ENCODE results near the gene IFT27.

Gene IFT27

GRCh38 chr22:36776722-36777121, 803 bp upstream of the IFT27 start:
- no peak for DNase-seq (ENCODE audit: low read depth)
- TF ChIP-seq MYC (IDR thresholded peaks at IDR 0.05; ENCODE audit: low read depth, low read length) (no peak), POLR2A (IDR thresholded peaks at IDR 0.05; ENCODE audit: extremely low read depth, insufficient read length) (no peak), CTCF (IDR thresholded peaks at IDR 0.05; ENCODE audit: low read depth, low read length) (no peak), MAX (IDR thresholded peaks at IDR 0.05; ENCODE audit: low read depth, low read length) (no peak)
- H3K4me3 ChIP-seq (ENCODE audit: low read depth, low read length) = peak overlapping the region; percentile 1

GRCh38 chr22:36775586-36775963, 344 bp downstream of the IFT27 start:
- no peak for DNase-seq (ENCODE audit: low read depth)
- peak overlapping the region; percentile 59 for H3K4me3 ChIP-seq (ENCODE audit: low read depth, low read length)
- no peak for TF ChIP-seq POLR2A (IDR thresholded peaks at IDR 0.05; ENCODE audit: extremely low read depth, insufficient read length)
- TF ChIP-seq MAX (IDR thresholded peaks at IDR 0.05; ENCODE audit: low read depth, low read length) = no peak
- no peak for TF ChIP-seq CTCF (IDR thresholded peaks at IDR 0.05; ENCODE audit: low read depth, low read length)
- no peak for TF ChIP-seq MYC (IDR thresholded peaks at IDR 0.05; ENCODE audit: low read depth, low read length)

GRCh38 chr22:36773935-36774334, 2.0 kb downstream of the IFT27 start:
- no peak overlapping the region for H3K4me3 ChIP-seq (ENCODE audit: low read depth, low read length)
- DNase-seq (ENCODE audit: low read depth) = peak; percentile 55
- TF ChIP-seq MAX (IDR thresholded peaks at IDR 0.05; ENCODE audit: low read depth, low read length) = no peak
- TF ChIP-seq POLR2A (IDR thresholded peaks at IDR 0.05; ENCODE audit: extremely low read depth, insufficient read length) = no peak
- TF ChIP-seq CTCF (IDR thresholded peaks at IDR 0.05; ENCODE audit: low read depth, low read length) = peak; percentile 33
- TF ChIP-seq MYC (IDR thresholded peaks at IDR 0.05; ENCODE audit: low read depth, low read length) = no peak

GRCh38 chr22:36772451-36772850, 3.5 kb downstream of the IFT27 start:
- no peak for DNase-seq (ENCODE audit: low read depth)
- H3K4me3 ChIP-seq (ENCODE audit: low read depth, low read length) = no peak overlapping the region
- no peak for TF ChIP-seq CTCF (IDR thresholded peaks at IDR 0.05; ENCODE audit: low read depth, low read length)
- TF ChIP-seq MYC (IDR thresholded peaks at IDR 0.05; ENCODE audit: low read depth, low read length) = no peak
- TF ChIP-seq POLR2A (IDR thresholded peaks at IDR 0.05; ENCODE audit: extremely low read depth, insufficient read length) = no peak
- no peak for TF ChIP-seq MAX (IDR thresholded peaks at IDR 0.05; ENCODE audit: low read depth, low read length)

- no peak overlapping the region for H3K4me3 ChIP-seq (ENCODE audit: low read depth, low read length)
- DNase-seq (ENCODE audit: low read depth) = no peak
- TF ChIP-seq MAX (IDR thresholded peaks at IDR 0.05; ENCODE audit: low read depth, low read length) = no peak
- TF ChIP-seq CTCF (IDR thresholded peaks at IDR 0.05; ENCODE audit: low read depth, low read length) = no peak
- no peak for TF ChIP-seq POLR2A (IDR thresholded peaks at IDR 0.05; ENCODE audit: extremely low read depth, insufficient read length)
- TF ChIP-seq MYC (IDR thresholded peaks at IDR 0.05; ENCODE audit: low read depth, low read length) = no peak
Measured at GRCh38 chr22:36771356-36772063, 4.4 kb downstream of the IFT27 start.
